Activated CD8-positive, alpha-beta T cell treated with anti-CD3 and anti-CD28 coated beads, Interleukin-2, amount 10 ng/mL, durations not matched to agents 7 days and 5 days (primary cell): ENCODE data around the gene PPP1R3G. TPM values are rescaled to one million over a fixed set of nuclear protein-coding genes. Genes with fewer than 3 reads are reported as not detected.

ENCODE experiments used
- ATAC-seq: fragments of 150-1000 bp; cut with Tn5 transposase; one replicate; pipeline ENCODE4 v1.10.0; 2021; ENCODE audit warnings: moderate library complexity
- CTCF ChIA-PET: fragments of 350-600 bp; sonication (Branson Sonifier 250); formaldehyde crosslinking; loops from one replicate; lab custom pipeline; 2021; ENCODE audit warnings: antibody characterized with exemption; lab: Charles Lee
- POLR2A ChIA-PET: fragments of 350-600 bp; sonication (Branson Sonifier 250); formaldehyde crosslinking; loops from one replicate; lab custom pipeline; 2021; ENCODE audit warnings: antibody characterized with exemption; lab: Charles Lee
- DNase-seq: peaks from one replicate; pipeline ENCODE4 v3.0.0-alpha.2; 2020
- H3K27ac Mint-ChIP-seq: one replicate; pipeline ENCODE4 v1.8.0; 2021; ENCODE audit warnings: mild to moderate bottlenecking, mixed read lengths
- H3K27me3 Mint-ChIP-seq: one replicate; pipeline ENCODE4 v1.8.0; 2021; ENCODE audit warnings: low read depth, mixed read lengths
- H3K36me3 Mint-ChIP-seq: one replicate; pipeline ENCODE4 v1.8.0; 2021; ENCODE audit warnings: low read depth, mixed read lengths
- H3K4me1 Mint-ChIP-seq: one replicate; pipeline ENCODE4 v1.8.0; 2021; ENCODE audit warnings: low read depth, mixed read lengths
- H3K4me3 Mint-ChIP-seq: one replicate; pipeline ENCODE4 v1.8.0; 2021; ENCODE audit warnings: mild to moderate bottlenecking, mixed read lengths
- H3K9me3 Mint-ChIP-seq: one replicate; pipeline ENCODE4 v1.8.0; 2022; ENCODE audit warnings: mixed read lengths; ENCODE audit not compliant: insufficient read depth
- total RNA-seq, 2 experiments: library from RNA; stranded (reverse); gene quantifications; one replicate each; pipeline ENCODE4 v1.2.3, GENCODE V29; 2021

The PPP1R3G gene
- under 1 TPM; 0.05 to 0.11 TPM for total RNA-seq

- ChIA-PET CTCF (no interaction called here), POLR2A (no interaction called here)
- H3K36me3 Mint-ChIP-seq: no peaks in the 10 kb centered on the region
- H3K27me3 Mint-ChIP-seq: peaks cover 44% of the 10 kb centered on the region
- peaks cover 6% of the 10 kb centered on the region for H3K4me1 Mint-ChIP-seq
- H3K27ac Mint-ChIP-seq: no peak within 1 kb of the TSS
- DNase-seq (peak; percentile 24), ATAC-seq (peak; percentile 54)
- peak within 1 kb of the TSS; percentile 69 for H3K4me3 Mint-ChIP-seq
- H3K9me3 Mint-ChIP-seq: no peaks in the 10 kb centered on the region
These were observed at the start of gene PPP1R3G for GRCh38 chr6:5084781-5085647. Gene PPP1R3G (plus strand): TSS chr6:5085341. CDS start chr6:5085486, 145 bp downstream.

- POLR2A ChIA-PET: no interaction called here
- ATAC-seq (no peak), DNase-seq (no peak)
- peaks cover 3% of the 10 kb centered on the region for H3K4me1 Mint-ChIP-seq
- H3K9me3 Mint-ChIP-seq: peaks cover 4% of the 10 kb centered on the region
- no peaks in the 10 kb centered on the region for H3K36me3 Mint-ChIP-seq
- H3K4me3 Mint-ChIP-seq: no peak overlapping the region
- CTCF ChIA-PET: no interaction called here
- H3K27ac Mint-ChIP-seq: no peak overlapping the region
- no peaks in the 10 kb centered on the region for H3K27me3 Mint-ChIP-seq
These were observed 48.9 kb upstream of the PPP1R3G start for GRCh38 chr6:5036269-5036668.

GRCh38 chr6:5041955-5042354 is 43.2 kb upstream of the PPP1R3G start:
- CTCF ChIA-PET: no interaction called here
- POLR2A ChIA-PET: no interaction called here

GRCh38 chr6:5042436-5042835 is 42.7 kb upstream of the PPP1R3G start:
- no peaks in the 10 kb centered on the region for H3K27me3 Mint-ChIP-seq
- H3K27ac Mint-ChIP-seq: no peak overlapping the region
- DNase-seq (no peak), ATAC-seq (no peak)
- no peaks in the 10 kb centered on the region for H3K36me3 Mint-ChIP-seq
- no peaks in the 10 kb centered on the region for H3K4me1 Mint-ChIP-seq
- CTCF ChIA-PET: no interaction called here
- no peak overlapping the region for H3K4me3 Mint-ChIP-seq
- POLR2A ChIA-PET: no interaction called here
- no peaks in the 10 kb centered on the region for H3K9me3 Mint-ChIP-seq

More at GRCh38 chr6:5041955-5042354, 43.2 kb upstream of the PPP1R3G start:
- no peaks in the 10 kb centered on the region for H3K4me1 Mint-ChIP-seq
- H3K9me3 Mint-ChIP-seq: no peaks in the 10 kb centered on the region
- DNase-seq: no peak
- H3K36me3 Mint-ChIP-seq: no peaks in the 10 kb centered on the region
- no peaks in the 10 kb centered on the region for H3K27me3 Mint-ChIP-seq
- no peak overlapping the region for H3K4me3 Mint-ChIP-seq
- ATAC-seq: no peak
- H3K27ac Mint-ChIP-seq: no peak overlapping the region

GRCh38 chr6:5044866-5045265 is 40.3 kb upstream of the PPP1R3G start:
- CTCF ChIA-PET: interaction anchor here (0.7 kb wide), 1 partner anchor 339 kb away, joined by 3 read pairs; no protein-coding TSS in a partner anchor

GRCh38 chr6:5045416-5045815 is 39.7 kb upstream of the PPP1R3G start:
- Mint-ChIP-seq H3K4me3 (no peak overlapping the region), H3K9me3 (peaks cover 2% of the 10 kb centered on the region), H3K27ac (no peak overlapping the region), H3K27me3 (no peaks in the 10 kb centered on the region), H3K36me3 (no peaks in the 10 kb centered on the region), H3K4me1 (no peaks in the 10 kb centered on the region)
- POLR2A ChIA-PET: no interaction called here
- no peak for ATAC-seq
- no peak for DNase-seq
- CTCF ChIA-PET: interaction anchor here (0.7 kb wide), 1 partner anchor 339 kb away, joined by 3 read pairs; no protein-coding TSS in a partner anchor

More at GRCh38 chr6:5044866-5045265, 40.3 kb upstream of the PPP1R3G start:
- no peak overlapping the region for H3K27ac Mint-ChIP-seq
- no peaks in the 10 kb centered on the region for H3K27me3 Mint-ChIP-seq
- no peaks in the 10 kb centered on the region for H3K36me3 Mint-ChIP-seq
- POLR2A ChIA-PET: no interaction called here
- H3K4me1 Mint-ChIP-seq: no peaks in the 10 kb centered on the region
- DNase-seq (no peak), ATAC-seq (no peak)
- H3K9me3 Mint-ChIP-seq: no peaks in the 10 kb centered on the region
- H3K4me3 Mint-ChIP-seq: no peak overlapping the region

GRCh38 chr6:5046430-5046829 is 38.7 kb upstream of the PPP1R3G start:
- Mint-ChIP-seq H3K27me3 (no peaks in the 10 kb centered on the region), H3K4me3 (no peak overlapping the region), H3K36me3 (no peaks in the 10 kb centered on the region), H3K27ac (no peak overlapping the region), H3K9me3 (peaks cover 13% of the 10 kb centered on the region), H3K4me1 (no peaks in the 10 kb centered on the region)
- ChIA-PET CTCF (interaction anchor here (0.8 kb wide), 1 partner anchor 16 kb away, joined by 3 read pairs; no protein-coding TSS in a partner anchor), POLR2A (no interaction called here)
- no peak for DNase-seq
- no peak for ATAC-seq

GRCh38 chr6:5050009-5050408 is 35.1 kb upstream of the PPP1R3G start:
- ATAC-seq (no peak), DNase-seq (no peak)
- Mint-ChIP-seq H3K27ac (no peak overlapping the region), H3K4me1 (no peaks in the 10 kb centered on the region), H3K4me3 (no peak overlapping the region), H3K36me3 (no peaks in the 10 kb centered on the region), H3K27me3 (peaks cover 3% of the 10 kb centered on the region), H3K9me3 (peaks cover 16% of the 10 kb centered on the region)
- ChIA-PET CTCF (no interaction called here), POLR2A (no interaction called here)

GRCh38 chr6:5051394-5051793 is 33.7 kb upstream of the PPP1R3G start:
- Mint-ChIP-seq H3K9me3 (peaks cover 16% of the 10 kb centered on the region), H3K4me1 (no peaks in the 10 kb centered on the region), H3K27me3 (peaks cover 3% of the 10 kb centered on the region), H3K27ac (no peak overlapping the region), H3K36me3 (no peaks in the 10 kb centered on the region), H3K4me3 (no peak overlapping the region)
- ChIA-PET POLR2A (no interaction called here), CTCF (no interaction called here)
- DNase-seq (no peak), ATAC-seq (no peak)

- Mint-ChIP-seq H3K27ac (no peak overlapping the region), H3K9me3 (peaks cover 16% of the 10 kb centered on the region), H3K4me3 (no peak overlapping the region), H3K27me3 (peaks cover 3% of the 10 kb centered on the region), H3K4me1 (no peaks in the 10 kb centered on the region), H3K36me3 (no peaks in the 10 kb centered on the region)
- ATAC-seq: no peak
- no peak for DNase-seq
- ChIA-PET POLR2A (no interaction called here), CTCF (no interaction called here)
These were observed 32.1 kb upstream of the PPP1R3G start for GRCh38 chr6:5053038-5053437.

- Mint-ChIP-seq H3K9me3 (peaks cover 16% of the 10 kb centered on the region), H3K4me3 (no peak overlapping the region), H3K36me3 (no peaks in the 10 kb centered on the region), H3K27ac (no peak overlapping the region), H3K27me3 (peaks cover 3% of the 10 kb centered on the region), H3K4me1 (no peaks in the 10 kb centered on the region)
- no peak for DNase-seq
- CTCF ChIA-PET: no interaction called here
- POLR2A ChIA-PET: no interaction called here
- ATAC-seq: no peak
These were observed 31.3 kb upstream of the PPP1R3G start for GRCh38 chr6:5053864-5054244.

GRCh38 chr6:5054245-5054873 is 30.8 kb upstream of the PPP1R3G start:
- ATAC-seq (no peak), DNase-seq (no peak)
- H3K4me1 Mint-ChIP-seq: no peaks in the 10 kb centered on the region
- H3K27me3 Mint-ChIP-seq: peaks cover 3% of the 10 kb centered on the region
- H3K4me3 Mint-ChIP-seq: no peak overlapping the region
- ChIA-PET POLR2A (no interaction called here), CTCF (no interaction called here)
- H3K9me3 Mint-ChIP-seq: peaks cover 16% of the 10 kb centered on the region
- H3K27ac Mint-ChIP-seq: no peak overlapping the region
- no peaks in the 10 kb centered on the region for H3K36me3 Mint-ChIP-seq
